ENCODE data around the gene IGFL2.

DNA sequence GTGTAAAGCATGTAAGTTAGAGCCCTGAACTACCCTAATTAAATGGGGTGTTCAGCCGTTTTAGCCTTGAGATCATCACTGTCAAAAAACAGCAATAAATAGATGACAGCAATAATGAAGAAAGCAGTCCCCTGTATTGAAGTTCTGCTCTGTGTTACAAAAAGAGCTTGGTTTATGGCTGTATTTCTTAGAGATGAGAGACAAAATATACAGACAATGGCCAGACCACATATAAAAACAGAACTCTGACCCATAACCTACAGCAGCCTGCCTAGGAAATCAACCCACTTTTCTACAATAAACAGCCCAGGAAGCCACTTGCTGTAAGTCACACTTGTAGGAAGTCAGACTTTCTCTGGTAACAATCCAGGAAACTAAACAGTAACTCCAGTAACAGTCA is 34.3 kb upstream of the IGFL2 start:
- TF ChIP-seq FOSL2 (IDR thresholded peaks at IDR 0.05; ENCODE audit: borderline replicate concordance, low read depth) (no peak), POLR2AphosphoS5 (IDR thresholded peaks at IDR 0.05; ENCODE audit: low read depth, low read length) (no peak), RCOR1 (IDR thresholded peaks at IDR 0.05; ENCODE audit: low read length) (no peak), GABPA (IDR thresholded peaks at IDR 0.05; ENCODE audit: low read depth) (no peak), RXRA (IDR thresholded peaks at IDR 0.05; ENCODE audit: borderline replicate concordance, low read depth) (no peak), EP300 (IDR thresholded peaks at IDR 0.05; ENCODE audit: borderline replicate concordance in 1 of 2, low read depth in 1 of 2, low read length in 1 of 2) (no peak), RFX5 (IDR thresholded peaks at IDR 0.05; ENCODE audit: low read length) (no peak), RAD21 (IDR thresholded peaks at IDR 0.05; ENCODE audit: low read length) (no peak), TAF1 (IDR thresholded peaks at IDR 0.05; ENCODE audit: borderline replicate concordance, low read depth, low read length) (no peak), GATA2 (CRISPR knock-in tag; IDR thresholded peaks at IDR 0.05) (no peak)
- TF ChIP-seq, protein P1, sequence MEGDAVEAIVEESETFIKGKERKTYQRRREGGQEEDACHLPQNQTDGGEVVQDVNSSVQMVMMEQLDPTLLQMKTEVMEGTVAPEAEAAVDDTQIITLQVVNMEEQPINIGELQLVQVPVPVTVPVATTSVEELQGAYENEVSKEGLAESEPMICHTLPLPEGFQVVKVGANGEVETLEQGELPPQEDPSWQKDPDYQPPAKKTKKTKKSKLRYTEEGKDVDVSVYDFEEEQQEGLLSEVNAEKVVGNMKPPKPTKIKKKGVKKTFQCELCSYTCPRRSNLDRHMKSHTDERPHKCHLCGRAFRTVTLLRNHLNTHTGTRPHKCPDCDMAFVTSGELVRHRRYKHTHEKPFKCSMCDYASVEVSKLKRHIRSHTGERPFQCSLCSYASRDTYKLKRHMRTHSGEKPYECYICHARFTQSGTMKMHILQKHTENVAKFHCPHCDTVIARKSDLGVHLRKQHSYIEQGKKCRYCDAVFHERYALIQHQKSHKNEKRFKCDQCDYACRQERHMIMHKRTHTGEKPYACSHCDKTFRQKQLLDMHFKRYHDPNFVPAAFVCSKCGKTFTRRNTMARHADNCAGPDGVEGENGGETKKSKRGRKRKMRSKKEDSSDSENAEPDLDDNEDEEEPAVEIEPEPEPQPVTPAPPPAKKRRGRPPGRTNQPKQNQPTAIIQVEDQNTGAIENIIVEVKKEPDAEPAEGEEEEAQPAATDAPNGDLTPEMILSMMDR (IDR thresholded peaks at IDR 0.05), result no peak
- TF ChIP-seq, protein P2, sequence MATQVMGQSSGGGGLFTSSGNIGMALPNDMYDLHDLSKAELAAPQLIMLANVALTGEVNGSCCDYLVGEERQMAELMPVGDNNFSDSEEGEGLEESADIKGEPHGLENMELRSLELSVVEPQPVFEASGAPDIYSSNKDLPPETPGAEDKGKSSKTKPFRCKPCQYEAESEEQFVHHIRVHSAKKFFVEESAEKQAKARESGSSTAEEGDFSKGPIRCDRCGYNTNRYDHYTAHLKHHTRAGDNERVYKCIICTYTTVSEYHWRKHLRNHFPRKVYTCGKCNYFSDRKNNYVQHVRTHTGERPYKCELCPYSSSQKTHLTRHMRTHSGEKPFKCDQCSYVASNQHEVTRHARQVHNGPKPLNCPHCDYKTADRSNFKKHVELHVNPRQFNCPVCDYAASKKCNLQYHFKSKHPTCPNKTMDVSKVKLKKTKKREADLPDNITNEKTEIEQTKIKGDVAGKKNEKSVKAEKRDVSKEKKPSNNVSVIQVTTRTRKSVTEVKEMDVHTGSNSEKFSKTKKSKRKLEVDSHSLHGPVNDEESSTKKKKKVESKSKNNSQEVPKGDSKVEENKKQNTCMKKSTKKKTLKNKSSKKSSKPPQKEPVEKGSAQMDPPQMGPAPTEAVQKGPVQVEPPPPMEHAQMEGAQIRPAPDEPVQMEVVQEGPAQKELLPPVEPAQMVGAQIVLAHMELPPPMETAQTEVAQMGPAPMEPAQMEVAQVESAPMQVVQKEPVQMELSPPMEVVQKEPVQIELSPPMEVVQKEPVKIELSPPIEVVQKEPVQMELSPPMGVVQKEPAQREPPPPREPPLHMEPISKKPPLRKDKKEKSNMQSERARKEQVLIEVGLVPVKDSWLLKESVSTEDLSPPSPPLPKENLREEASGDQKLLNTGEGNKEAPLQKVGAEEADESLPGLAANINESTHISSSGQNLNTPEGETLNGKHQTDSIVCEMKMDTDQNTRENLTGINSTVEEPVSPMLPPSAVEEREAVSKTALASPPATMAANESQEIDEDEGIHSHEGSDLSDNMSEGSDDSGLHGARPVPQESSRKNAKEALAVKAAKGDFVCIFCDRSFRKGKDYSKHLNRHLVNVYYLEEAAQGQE (IDR thresholded peaks at IDR 0.05; ENCODE audit: low read depth, low read length), result no peak
- TF ChIP-seq, protein P3, sequence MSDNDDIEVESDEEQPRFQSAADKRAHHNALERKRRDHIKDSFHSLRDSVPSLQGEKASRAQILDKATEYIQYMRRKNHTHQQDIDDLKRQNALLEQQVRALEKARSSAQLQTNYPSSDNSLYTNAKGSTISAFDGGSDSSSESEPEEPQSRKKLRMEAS (IDR thresholded peaks at IDR 0.05; ENCODE audit: low read depth), result no peak
